Adipose tissue (tissue), 3 donors: ENCODE results near the gene WDR35. TPM values are rescaled to one million over a fixed set of nuclear protein-coding genes. Genes with fewer than 3 reads are reported as not detected.

Experiments
- H3K27ac ChIP-seq: one replicate; pipeline ENCODE4 v1.5.1; 2013; ENCODE audit warnings: low read depth, low read length
- WGBS, 3 donors: extraction: QIAGEN DNeasy Blood & Tissue Kit; methylation state at CpG; one replicate each; pipeline ENCODE4 v1.1.7; 2013; 5-methylcytosine and 5-hydroxymethylcytosine counted together
- polyA plus RNA-seq, 3 donors: library from polyadenylated mRNA; stranded (reverse); fragments of 200-250 nt; gene quantifications; one replicate each; pipeline ENCODE4 v1.2.3, GENCODE V29; 2013
- donor health status: healthy with polysubstance abuse.
- donor health status: Bipolar disorder and iron deficiency.
- donor health status: healthy.

WDR35 gene
- polyA plus RNA-seq, 3 donors, result 2.2 to 4.5 (median 2.9) TPM

DNA sequence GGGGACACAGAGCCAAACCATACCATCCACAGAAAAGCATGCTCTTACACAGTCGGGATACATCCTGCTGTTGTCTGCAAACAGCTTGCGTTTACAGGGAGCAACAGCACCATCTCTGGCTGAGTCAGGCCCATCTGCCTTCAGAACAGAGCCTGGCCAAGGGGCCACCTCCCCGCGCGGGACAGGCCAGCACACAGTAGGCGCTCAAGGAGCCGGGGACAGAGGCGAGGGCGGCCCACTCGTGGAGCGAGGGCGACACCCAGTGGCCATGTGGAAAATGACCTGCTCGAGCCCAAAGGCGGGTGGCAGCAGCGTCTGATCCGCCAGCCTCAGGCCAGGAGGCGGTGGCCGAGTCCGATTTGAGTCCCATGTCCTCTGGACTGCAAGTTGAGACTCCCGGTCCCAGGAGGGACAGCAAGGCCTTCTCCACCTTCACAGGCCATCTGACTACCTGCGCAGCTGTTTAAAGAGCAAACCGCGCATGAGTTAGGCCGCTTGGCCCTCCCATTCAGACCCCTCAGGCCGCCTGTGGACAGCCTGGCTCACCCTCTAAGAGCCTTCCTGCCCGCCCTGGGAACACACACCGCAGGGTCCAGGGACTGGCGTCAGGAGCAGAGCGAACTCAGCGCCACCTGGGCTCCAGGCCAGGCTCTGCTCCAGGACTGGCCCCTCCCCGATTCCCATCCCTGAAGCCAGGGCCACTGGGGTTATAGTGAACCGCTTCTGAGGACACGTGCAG, 126.4 kb downstream of the WDR35 start:
- WGBS, 3 donors, result 10 to 25% (median 24%) methylated on average over 33 of the region's 33 CpGs
- no peak overlapping the region for H3K27ac ChIP-seq

DNA sequence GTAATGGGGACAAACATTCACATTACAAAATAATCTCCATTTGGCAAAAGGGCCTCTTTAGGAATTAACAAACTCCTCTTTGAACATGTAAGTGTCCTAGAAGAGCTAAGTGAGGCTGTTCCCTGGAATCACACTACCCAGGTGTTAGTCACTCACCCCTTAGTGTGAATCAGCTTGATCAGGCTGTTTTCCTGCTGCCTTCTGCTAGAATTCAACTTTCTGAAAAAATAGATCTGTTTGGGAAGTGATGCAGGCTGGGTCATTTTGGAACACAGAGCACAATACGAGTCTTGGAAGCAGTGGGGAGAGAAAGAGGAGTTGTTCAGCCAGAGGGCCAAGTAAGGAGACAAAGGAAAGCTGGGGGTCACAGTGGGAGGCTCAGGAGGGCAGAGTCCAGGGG, 128.1 kb downstream of the WDR35 start:
- no peak overlapping the region for H3K27ac ChIP-seq
- WGBS, 3 donors, result 53 to 61% (median 57%) methylated on average over 1 of the region's 1 CpG

Other genes starting within 250 kb of the WDR35 start
- 10 to 100 TPM in 2 of 3 donors, 1 to 10 TPM in 1; 5.2 to 14.6 (median 10.6) TPM for gene TTC32, start 88.1 kb downstream of the WDR35 start, polyA plus RNA-seq
- gene MATN3, start 22.6 kb upstream of the WDR35 start, polyA plus RNA-seq, result 1 to 10 TPM in 2 of 3 donors, under 1 TPM in 1; 0.36 to 2.8 (median 1.1) TPM
- 100 to 1,000 TPM; 167 to 266 (median 175) TPM for gene LAPTM4A, start 61.5 kb upstream of the WDR35 start, polyA plus RNA-seq
- gene SDC1, start 235.0 kb upstream of the WDR35 start, polyA plus RNA-seq, result 1 to 10 TPM; 1.5 to 6.0 (median 2.8) TPM